Measurements from ENCODE around the gene RGPD8.

RGPD8 gene

GRCh38 chr2:112335600-112335999 is 97.8 kb downstream of the RGPD8 start:
- no peak for DNase-seq (ENCODE audit: low read depth in 2 of 2)

- no peak for DNase-seq (ENCODE audit: low read depth in 2 of 2)
Measured at GRCh38 chr2:112332123-112332696, 101.2 kb downstream of the RGPD8 start.

- no peak for DNase-seq (ENCODE audit: low read depth in 2 of 2)
Measured at GRCh38 chr2:112322919-112323318, 110.5 kb downstream of the RGPD8 start.

- no peak for DNase-seq (ENCODE audit: low read depth in 2 of 2)
Measured at GRCh38 chr2:112321375-112322320, 111.8 kb downstream of the RGPD8 start.
